OCI-LY3 (cell line): ENCODE results near the gene FAM107B.

ENCODE experiments used
- H2AFZ ChIP-seq: fragments of 200-600, 300-600 bp; shearing (Covaris generic); 2 replicates; pipeline ENCODE4 v1.6.0; 2014; ENCODE audit warnings: antibody characterized with exemption, low read depth, low read length
- H3K27ac ChIP-seq: fragments of 200-600, 300-600 bp; sonication (generic); 2 replicates; pipeline ENCODE4 v1.5.1; 2014; ENCODE audit warnings: mild to moderate bottlenecking, low read length, moderate library complexity, mixed read lengths
- H3K27me3 ChIP-seq: fragments of 200-600, 300-600 bp; sonication (generic); 2 replicates; pipeline ENCODE4 v1.6.1; 2014; ENCODE audit warnings: low read depth, low read length, mixed read lengths
- H3K36me3 ChIP-seq: fragments of 200-600, 300-600 bp; sonication (generic); replicated peaks from 2 replicates; pipeline ENCODE3; 2014; ENCODE audit warnings: low read depth, low read length, mixed read lengths
- H3K4me1 ChIP-seq: fragments of 300-600, 200-600 bp; sonication (generic); 2 replicates; pipeline ENCODE4 v1.6.1; 2014; ENCODE audit warnings: low read length, mixed read lengths
- H3K4me2 ChIP-seq: fragments of 200-600, 300-600 bp; sonication (generic); 2 replicates; pipeline ENCODE4 v1.6.1; 2014; ENCODE audit warnings: low read length, mixed read lengths
- H3K4me3 ChIP-seq: fragments of 300-600, 200-600 bp; sonication (generic); 2 replicates; pipeline ENCODE4 v1.5.1; 2014; ENCODE audit warnings: antibody characterized with exemption, mild to moderate bottlenecking, low read length, moderate library complexity
- H3K79me2 ChIP-seq: fragments of 300-600, 200-600 bp; shearing (Covaris generic); 2 replicates; pipeline ENCODE4 v1.6.1; 2014; ENCODE audit warnings: mild to moderate bottlenecking, low read length, mixed read lengths
- H3K9ac ChIP-seq: fragments of 300-600, 200-600 bp; shearing (Covaris generic); 2 replicates; pipeline ENCODE4 v1.6.0; 2014; ENCODE audit warnings: mild to moderate bottlenecking, low read length, moderate library complexity
- H3K9me3 ChIP-seq: fragments of 200-600, 300-600 bp; shearing (Covaris generic); 2 replicates; pipeline ENCODE4 v1.6.1; 2014; ENCODE audit warnings: low read length, mixed read lengths; ENCODE audit not compliant: insufficient read depth
- H4K20me1 ChIP-seq: fragments of 200-600, 300-600 bp; sonication (generic); 2 replicates; pipeline ENCODE4 v1.6.1; 2016; ENCODE audit warnings: low read length, mixed read lengths; ENCODE audit not compliant: insufficient read depth
- CTCF ChIP-seq: fragments of 200-600, 300-600 bp; sonication (generic); IDR thresholded peaks from 2 replicates; pipeline ENCODE4 v1.5.1; 2014; ENCODE audit warnings: antibody characterized with exemption, low read length, low read depth
- EZH2phosphoT487 ChIP-seq: fragments of 200-600 bp; shearing (Covaris generic); IDR thresholded peaks from 2 replicates; pipeline ENCODE4 v1.6.1; 2018; ENCODE audit warnings: antibody characterized with exemption, mixed run types, low read depth

FAM107B gene

GRCh38 chr10:14518149-14518548, 256.5 kb downstream of the FAM107B start:
- no peak overlapping the region for H3K9ac ChIP-seq
- H3K79me2 ChIP-seq: peaks cover 2% of the 10 kb centered on the region
- H3K4me1 ChIP-seq: no peaks in the 10 kb centered on the region
- no peak overlapping the region for H3K4me2 ChIP-seq
- TF ChIP-seq CTCF (no peak), EZH2phosphoT487 (no peak)
- no peak overlapping the region for H3K27ac ChIP-seq
- no peaks in the 10 kb centered on the region for H3K27me3 ChIP-seq
- H4K20me1 ChIP-seq: 0 out of 2 replicates have a peak, but pooled peaks cover 8% of the 10 kb centered on the region
- H3K36me3 ChIP-seq: peaks cover 46% of the 10 kb centered on the region
- H3K9me3 ChIP-seq: no peaks in the 10 kb centered on the region
- no peak overlapping the region for H3K4me3 ChIP-seq
- no peak overlapping the region for H2AFZ ChIP-seq

DNA sequence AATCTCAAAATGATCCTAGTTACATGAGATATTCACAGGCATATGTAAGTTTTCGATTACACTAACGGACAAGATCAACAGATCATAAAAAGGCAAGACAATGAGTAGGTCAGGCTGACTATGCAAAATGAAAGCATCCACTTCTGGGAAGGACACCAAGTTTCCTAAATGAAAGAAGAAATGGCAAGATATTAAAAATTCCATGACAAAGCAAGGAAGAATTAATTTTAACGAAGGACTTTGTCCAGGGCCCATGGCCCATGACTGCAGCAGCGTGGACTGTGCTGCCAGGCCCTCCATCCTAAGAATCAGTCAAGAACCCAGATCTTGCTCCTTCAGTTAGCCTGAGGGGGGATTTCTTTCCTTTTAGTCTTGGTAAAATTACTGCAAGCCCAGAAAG, 261.6 kb downstream of the FAM107B start:
- Histone ChIP-seq H4K20me1 (0 out of 2 replicates have a peak, but pooled peaks cover 3% of the 10 kb centered on the region), H3K4me1 (no peaks in the 10 kb centered on the region), H3K9me3 (no peaks in the 10 kb centered on the region), H3K4me3 (no peak overlapping the region), H3K27me3 (no peaks in the 10 kb centered on the region), H3K27ac (no peak overlapping the region), H2AFZ (no peak overlapping the region), H3K4me2 (no peak overlapping the region), H3K9ac (no peak overlapping the region), H3K36me3 (peaks cover 35% of the 10 kb centered on the region), H3K79me2 (no peaks in the 10 kb centered on the region)
- TF ChIP-seq CTCF (no peak), EZH2phosphoT487 (no peak)

- Histone ChIP-seq H3K36me3 (peaks cover 24% of the 10 kb centered on the region), H3K9me3 (no peaks in the 10 kb centered on the region), H3K4me3 (no peak overlapping the region), H2AFZ (no peak overlapping the region), H3K27ac (no peak overlapping the region), H3K9ac (no peak overlapping the region), H3K27me3 (no peaks in the 10 kb centered on the region), H4K20me1 (0 out of 2 replicates have a peak, but pooled peaks cover 3% of the 10 kb centered on the region), H3K79me2 (no peaks in the 10 kb centered on the region), H3K4me1 (no peaks in the 10 kb centered on the region), H3K4me2 (no peak overlapping the region)
- no peak for TF ChIP-seq CTCF
- no peak for TF ChIP-seq EZH2phosphoT487
Observed at GRCh38 chr10:14510346-14510745, 264.4 kb downstream of the FAM107B start.

DNA sequence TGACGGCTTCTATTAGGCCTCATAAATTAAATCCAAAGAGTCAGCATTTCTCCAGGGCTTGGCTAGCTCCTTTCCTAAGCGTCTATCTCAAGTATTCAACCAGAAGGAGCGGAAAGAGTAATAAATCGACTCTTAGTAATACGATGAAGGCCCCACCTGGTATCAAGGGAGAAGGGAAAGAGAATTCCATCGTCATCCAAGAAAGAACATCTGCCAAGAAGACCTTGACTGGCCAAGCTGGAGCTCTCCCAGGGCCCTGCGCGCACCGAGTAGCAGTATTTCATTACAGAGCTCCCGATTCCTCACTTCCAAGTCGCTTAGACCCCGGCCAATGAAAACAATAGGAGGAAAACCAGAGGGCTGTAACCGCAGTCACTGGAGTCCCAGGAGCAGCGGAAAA, 266.0 kb downstream of the FAM107B start:
- Histone ChIP-seq H3K9me3 (no peaks in the 10 kb centered on the region), H3K79me2 (no peaks in the 10 kb centered on the region), H3K9ac (no peak overlapping the region), H3K4me1 (no peaks in the 10 kb centered on the region), H3K4me3 (no peak overlapping the region), H3K4me2 (no peak overlapping the region), H3K27me3 (no peaks in the 10 kb centered on the region), H3K36me3 (peaks cover 24% of the 10 kb centered on the region), H4K20me1 (0 out of 2 replicates have a peak, but pooled peaks cover 3% of the 10 kb centered on the region), H3K27ac (no peak overlapping the region), H2AFZ (no peak overlapping the region)
- TF ChIP-seq EZH2phosphoT487 (no peak), CTCF (no peak)
